Measurements from ENCODE around the gene MS4A8.

MS4A8 gene

DNA sequence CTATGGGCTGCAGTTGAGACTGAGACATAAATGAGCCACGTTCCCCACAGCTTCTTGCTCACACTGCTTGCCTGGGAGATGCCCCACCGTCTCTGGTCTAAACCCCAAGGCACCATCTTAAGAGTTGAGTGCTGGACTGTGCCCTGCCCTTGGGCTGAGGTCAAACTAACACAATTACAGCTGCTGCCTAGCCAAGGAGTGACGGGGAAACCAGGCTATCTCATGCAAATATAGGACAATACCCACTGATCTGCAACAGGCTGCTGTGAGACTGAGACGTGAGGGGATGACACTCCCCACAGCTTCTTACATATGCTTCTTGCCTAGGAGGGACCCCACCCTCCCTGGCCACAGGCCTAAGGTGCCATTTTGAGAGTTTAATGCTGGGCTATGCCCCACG lies 7.8 kb upstream of the MS4A8 start:
- no peak overlapping the region for H3K4me3 ChIP-seq (ENCODE audit: low read depth, low read length)
- TF ChIP-seq, protein P1, sequence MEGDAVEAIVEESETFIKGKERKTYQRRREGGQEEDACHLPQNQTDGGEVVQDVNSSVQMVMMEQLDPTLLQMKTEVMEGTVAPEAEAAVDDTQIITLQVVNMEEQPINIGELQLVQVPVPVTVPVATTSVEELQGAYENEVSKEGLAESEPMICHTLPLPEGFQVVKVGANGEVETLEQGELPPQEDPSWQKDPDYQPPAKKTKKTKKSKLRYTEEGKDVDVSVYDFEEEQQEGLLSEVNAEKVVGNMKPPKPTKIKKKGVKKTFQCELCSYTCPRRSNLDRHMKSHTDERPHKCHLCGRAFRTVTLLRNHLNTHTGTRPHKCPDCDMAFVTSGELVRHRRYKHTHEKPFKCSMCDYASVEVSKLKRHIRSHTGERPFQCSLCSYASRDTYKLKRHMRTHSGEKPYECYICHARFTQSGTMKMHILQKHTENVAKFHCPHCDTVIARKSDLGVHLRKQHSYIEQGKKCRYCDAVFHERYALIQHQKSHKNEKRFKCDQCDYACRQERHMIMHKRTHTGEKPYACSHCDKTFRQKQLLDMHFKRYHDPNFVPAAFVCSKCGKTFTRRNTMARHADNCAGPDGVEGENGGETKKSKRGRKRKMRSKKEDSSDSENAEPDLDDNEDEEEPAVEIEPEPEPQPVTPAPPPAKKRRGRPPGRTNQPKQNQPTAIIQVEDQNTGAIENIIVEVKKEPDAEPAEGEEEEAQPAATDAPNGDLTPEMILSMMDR (IDR thresholded peaks at IDR 0.05; ENCODE audit: control insufficient read depth, extremely low read depth, insufficient read depth) = no peak
- no peak for DNase-seq (ENCODE audit: low read depth)

DNA sequence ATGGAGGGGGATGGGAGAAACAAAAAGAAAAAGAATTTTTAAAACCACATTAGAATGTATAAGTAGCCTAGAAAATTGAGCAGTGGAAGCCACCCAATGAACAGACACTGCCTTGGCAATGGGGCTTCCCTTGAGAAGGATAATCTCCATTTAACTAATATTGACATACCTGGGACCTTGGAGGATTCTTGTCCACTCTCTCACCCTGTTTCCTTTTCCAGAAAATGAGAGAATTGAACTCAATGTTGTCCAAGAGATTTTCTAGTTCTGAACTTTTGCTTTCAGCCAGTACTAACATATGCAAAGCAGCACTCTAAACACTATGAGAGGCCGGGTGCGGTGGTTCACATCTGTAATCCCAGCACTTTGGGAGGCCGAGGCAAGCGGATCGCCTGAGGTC lies 524 bp downstream of the MS4A8 start:
- H3K4me3 ChIP-seq (ENCODE audit: low read depth, low read length) = no peak overlapping the region
- TF ChIP-seq, protein P1 (IDR thresholded peaks at IDR 0.05; ENCODE audit: control insufficient read depth, extremely low read depth, insufficient read depth) = no peak
- DNase-seq (ENCODE audit: low read depth) = no peak

DNA sequence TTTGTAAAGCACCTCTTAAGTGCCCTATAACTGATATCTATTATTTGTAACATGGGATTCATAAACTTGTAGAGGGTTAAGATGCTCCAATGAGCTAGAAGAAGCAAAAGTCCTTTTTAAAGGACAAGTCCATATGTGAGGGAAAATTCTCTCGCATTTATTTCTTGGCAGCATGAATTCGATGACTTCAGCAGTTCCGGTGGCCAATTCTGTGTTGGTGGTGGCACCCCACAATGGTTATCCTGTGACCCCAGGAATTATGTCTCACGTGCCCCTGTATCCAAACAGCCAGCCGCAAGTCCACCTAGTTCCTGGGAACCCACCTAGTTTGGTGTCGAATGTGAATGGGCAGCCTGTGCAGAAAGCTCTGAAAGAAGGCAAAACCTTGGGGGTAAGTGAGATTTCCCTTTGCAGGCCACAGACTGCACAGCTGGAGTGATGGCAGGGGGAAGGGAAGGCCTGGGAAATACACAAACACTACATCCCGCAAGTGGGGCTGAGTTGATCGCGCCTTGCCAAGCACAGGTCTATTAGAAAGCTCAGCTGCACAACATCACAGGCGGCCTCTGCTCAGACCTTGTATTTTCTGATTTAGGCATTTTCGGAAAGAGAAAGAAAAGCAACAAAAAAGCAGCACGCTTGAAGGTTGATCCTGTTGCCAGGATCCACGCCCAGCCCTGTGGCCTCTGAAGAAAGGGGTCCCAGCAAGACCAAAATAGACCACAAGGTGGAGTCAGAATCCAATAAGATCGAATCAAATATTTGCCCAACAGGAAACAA lies 1.5 kb downstream of the MS4A8 start:
- DNase-seq (ENCODE audit: low read depth) = peak; percentile 68
- TF ChIP-seq, protein P1 (IDR thresholded peaks at IDR 0.05; ENCODE audit: control insufficient read depth, extremely low read depth, insufficient read depth) = peak; percentile 71
- H3K4me3 ChIP-seq (ENCODE audit: low read depth, low read length) = peak overlapping the region; percentile 16; the same call in 1 of the 2 replicates

DNA sequence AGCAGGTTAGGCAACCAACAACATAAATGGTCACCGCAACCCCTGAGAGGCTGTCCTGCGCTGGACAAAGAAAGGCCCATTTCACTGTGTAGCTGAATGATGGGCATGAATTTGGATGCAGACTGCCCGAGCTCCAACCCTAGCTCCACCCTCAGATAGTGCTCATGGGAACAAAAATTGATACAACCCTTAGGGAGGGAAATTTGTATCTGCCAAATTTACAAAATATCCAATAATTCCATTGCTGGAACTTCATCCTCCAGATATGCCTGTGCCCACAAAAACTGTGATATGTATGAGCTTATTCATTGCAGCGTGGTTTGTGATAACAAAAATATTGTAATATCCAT lies 2.0 kb downstream of the MS4A8 start:
- TF ChIP-seq, protein P1 (IDR thresholded peaks at IDR 0.05; ENCODE audit: control insufficient read depth, extremely low read depth, insufficient read depth) = no peak
- H3K4me3 ChIP-seq (ENCODE audit: low read depth, low read length) = peak overlapping the region; percentile 16; the same call in 1 of the 2 replicates
- DNase-seq (ENCODE audit: low read depth) = no peak

DNA sequence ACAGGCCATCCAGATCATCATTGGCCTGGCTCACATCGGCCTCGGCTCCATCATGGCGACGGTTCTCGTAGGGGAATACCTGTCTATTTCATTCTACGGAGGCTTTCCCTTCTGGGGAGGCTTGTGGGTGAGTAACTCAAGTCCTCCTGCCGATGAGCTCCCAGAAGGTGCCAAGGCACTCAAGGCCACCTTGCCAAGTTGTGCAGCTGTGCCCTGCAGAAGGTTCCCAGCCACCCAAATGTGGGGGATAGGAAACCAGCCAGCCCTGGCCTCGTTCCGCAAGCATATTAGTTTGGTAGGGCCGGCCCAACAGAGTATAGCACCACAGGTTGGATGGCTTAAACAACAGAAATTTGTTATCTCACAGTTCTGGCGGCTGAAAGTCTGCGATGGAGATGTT lies 4.0 kb downstream of the MS4A8 start:
- TF ChIP-seq, protein P1 (IDR thresholded peaks at IDR 0.05; ENCODE audit: control insufficient read depth, extremely low read depth, insufficient read depth) = no peak
- no peak overlapping the region for H3K4me3 ChIP-seq (ENCODE audit: low read depth, low read length)
- DNase-seq (ENCODE audit: low read depth) = no peak

DNA sequence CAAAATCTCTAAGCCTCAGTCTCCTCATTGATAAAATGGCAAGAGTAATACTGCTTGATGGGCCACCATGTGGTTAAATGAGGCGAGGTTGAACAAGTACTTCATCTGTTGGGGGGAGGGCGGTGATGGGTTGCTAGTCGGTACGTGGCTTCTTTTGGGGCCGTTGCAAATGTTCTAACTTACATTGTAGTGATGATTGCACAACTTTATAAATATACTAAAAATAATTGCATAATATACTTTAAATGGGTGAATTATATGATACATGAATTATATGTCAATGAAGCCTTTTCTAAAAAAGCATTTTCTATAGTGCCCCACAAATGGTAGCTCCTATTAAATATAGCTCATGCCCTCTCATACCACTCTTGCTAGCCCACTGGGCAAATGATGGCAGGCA lies 6.5 kb downstream of the MS4A8 start:
- no peak for DNase-seq (ENCODE audit: low read depth)

More for the DNA sequence above, 6.5 kb downstream of the MS4A8 start:
- H3K4me3 ChIP-seq (ENCODE audit: low read depth, low read length) = no peak overlapping the region
- TF ChIP-seq, protein P1 (IDR thresholded peaks at IDR 0.05; ENCODE audit: control insufficient read depth, extremely low read depth, insufficient read depth) = no peak

All from LNCaP clone FGC (cell line).